Endothelial cell of umbilical vein (primary cell): ENCODE measurements around the gene CD300LD. TPM values are rescaled to one million over a fixed set of nuclear protein-coding genes. Genes with fewer than 3 reads are reported as not detected.

Source experiments
- BruUV-seq: library from RNA; stranded (reverse); fragments of 400-500 nt; replicated peaks from 2 replicates; lab custom pipeline; 2021; lab: Mats Ljungman, UMichigan
- CTCF ChIA-PET: fragments of 300-600, 350-600 bp; sonication (Branson Sonifier 250); formaldehyde crosslinking; loops from one replicate; lab custom pipeline; 2021; ENCODE audit warnings: antibody characterized with exemption, inconsistent platforms; lab: Charles Lee
- POLR2A ChIA-PET: fragments of 300-600, 350-600 bp; sonication (Branson Sonifier 250); formaldehyde crosslinking; loops from one replicate; lab custom pipeline; 2021; ENCODE audit warnings: antibody characterized with exemption, inconsistent platforms; lab: Charles Lee
- DNase-seq: peaks from one replicate; pipeline ENCODE4 v3.0.0-alpha.2; 2011; ENCODE audit warnings: low read depth, low spot score
- FAIRE-seq: peaks from 2 replicates; lab custom pipeline; 2011; peaks lifted over from hg19 to GRCh38; lab: Jason Lieb, UNC
- H2AFZ ChIP-seq: 2 replicates; pipeline ENCODE4 v1.6.0; 2012; ENCODE audit warnings: low read depth, low read length, control low read depth, inconsistent platforms
- H3K27ac ChIP-seq: 2 replicates; pipeline ENCODE4 v1.5.1; 2011; ENCODE audit warnings: low read depth, mild to moderate bottlenecking, control low read depth, low read length, moderate library complexity; ENCODE audit not compliant: insufficient read depth
- H3K27me3 ChIP-seq, 2 experiments: 2 replicates each; pipeline versions ENCODE4 v1.6.0 to v1.6.1; 2011; ENCODE audit warnings: low read length in 2 of 2, mixed read lengths in 1 of 2; ENCODE audit not compliant: control insufficient read depth in 2 of 2, insufficient read depth in 2 of 2
- H3K36me3 ChIP-seq, 2 experiments: 2 replicates in 1 of 2; 3 replicates in 1 of 2; pipeline ENCODE4 v1.5.1; 2011; ENCODE audit warnings: low read length in 2 of 2, mild to moderate bottlenecking in 1 of 2, moderate library complexity in 1 of 2; ENCODE audit not compliant: control insufficient read depth in 2 of 2, insufficient read depth in 2 of 2; ENCODE audit errors: extremely low read depth in 1 of 2
- H3K4me1 ChIP-seq: 3 replicates; pipeline ENCODE4 v1.5.1; 2011; ENCODE audit warnings: mild to moderate bottlenecking, low read length; ENCODE audit not compliant: control insufficient read depth, insufficient read depth; ENCODE audit errors: extremely low read depth
- H3K4me2 ChIP-seq: 2 replicates; pipeline ENCODE4 v1.6.1; 2011; ENCODE audit warnings: low read length, control low read depth, mixed read lengths; ENCODE audit not compliant: insufficient read depth
- H3K4me3 ChIP-seq, 3 experiments: fragments of 200-600 bp in 1 of 3; sonication (generic), shearing (Covaris generic) in 1 of 3; replicated peaks in 1 of 3; 2 replicates each; pipeline ENCODE4 v1.5.1; 2011 to 2016; ENCODE audit warnings: control low read depth in 3 of 3, low read length in 3 of 3, mild to moderate bottlenecking in 2 of 3, inconsistent platforms in 1 of 3, low read depth in 1 of 3, moderate library complexity in 1 of 3; ENCODE audit not compliant: insufficient read depth in 1 of 3
- H3K79me2 ChIP-seq: 2 replicates; pipeline ENCODE4 v1.6.0; 2012; ENCODE audit warnings: low read length, inconsistent platforms; ENCODE audit not compliant: control insufficient read depth, insufficient read depth
- H3K9ac ChIP-seq: replicated peaks from 2 replicates; pipeline ENCODE3; 2011; ENCODE audit warnings: low read length, control low read depth; ENCODE audit not compliant: insufficient read depth; ENCODE audit errors: extremely low read depth
- H3K9me1 ChIP-seq: replicated peaks from 3 replicates; pipeline ENCODE4 v1.6.0; 2011; ENCODE audit warnings: mild to moderate bottlenecking, low read length; ENCODE audit not compliant: control insufficient read depth, insufficient read depth; ENCODE audit errors: extremely low read depth
- H3K9me3 ChIP-seq: replicated peaks from 2 replicates; pipeline ENCODE4 v1.5.1; 2012; ENCODE audit warnings: low read length, inconsistent platforms; ENCODE audit not compliant: control insufficient read depth, insufficient read depth
- H4K20me1 ChIP-seq: replicated peaks from 2 replicates; pipeline ENCODE3; 2011; ENCODE audit warnings: mild to moderate bottlenecking, low read length; ENCODE audit not compliant: control insufficient read depth, insufficient read depth; ENCODE audit errors: extremely low read depth
- EZH2 ChIP-seq: IDR thresholded peaks from 2 replicates; pipeline ENCODE4 v1.6.1; 2012; ENCODE audit warnings: borderline replicate concordance, low read depth, mild to moderate bottlenecking, moderate library complexity, low read length, inconsistent platforms; ENCODE audit not compliant: severe bottlenecking
- FOS ChIP-seq: IDR thresholded peaks from 2 replicates; pipeline ENCODE4 v1.6.1; 2011; ENCODE audit warnings: mild to moderate bottlenecking, low read length, moderate library complexity, borderline replicate concordance; ENCODE audit not compliant: insufficient read depth
- GATA2 ChIP-seq: IDR thresholded peaks from 2 replicates; pipeline ENCODE4 v1.7.0; 2011; ENCODE audit warnings: low read depth, mild to moderate bottlenecking, moderate library complexity, mixed read lengths, low read length; ENCODE audit not compliant: insufficient read length, insufficient read depth
- JUN ChIP-seq: IDR thresholded peaks from 2 replicates; pipeline ENCODE4 v1.6.1; 2011; ENCODE audit warnings: borderline replicate concordance, low read depth; ENCODE audit not compliant: insufficient read length, insufficient read depth
- MYC ChIP-seq: IDR thresholded peaks from one replicate; pipeline ENCODE4 v1.6.1; 2011; ENCODE audit warnings: mild to moderate bottlenecking, low read depth, low read length
- POLR2A ChIP-seq: IDR thresholded peaks from 2 replicates; pipeline ENCODE4 v1.6.1; 2012; ENCODE audit warnings: low read depth, mild to moderate bottlenecking, control low read depth, low read length
- POLR2AphosphoS5 ChIP-seq: IDR thresholded peaks from 2 replicates; pipeline ENCODE4 v1.6.1; 2012; ENCODE audit warnings: low read depth, mild to moderate bottlenecking, control low read depth, low read length, moderate library complexity; ENCODE audit not compliant: insufficient read depth
- dilution Hi-C: fragments of 300-500 bp; cut with MboI; formaldehyde crosslinking; loops from one replicate; pipeline ENCODE4 v1.15.0; 2019; ENCODE audit warnings: low sequenced_read_pairs; ENCODE audit not compliant: extremely low pct_ligation_motif_present
- intact Hi-C: fragments of 100-400 bp; cut with micrococcal nuclease; formaldehyde crosslinking; loops from one replicate; pipeline ENCODE4 v1.10.0; 2022
- polyA plus RNA-seq, 4 experiments: library from polyadenylated mRNA; depleted of rRNA in 3 of 4; stranded (reverse) in 3 of 4; unstranded in 1 of 4; fragments of >200 nt; gene quantifications; 2 replicates each; pipeline versions ENCODE4 v1.2.1 to v1.2.3, GENCODE V29; 2011 to 2012; ENCODE audit warnings: missing spikeins in 1 of 4
- total RNA-seq: library from RNA; stranded (reverse); gene quantifications from 2 replicates; pipeline ENCODE4 v1.2.3, GENCODE V29; 2021
- TF ChIP-seq, protein P1 (sequence below), 2 donors: IDR thresholded peaks; 1 replicate in 1 of 2; 2 replicates in 1 of 2; pipeline ENCODE4 v1.5.1; 2011; ENCODE audit warnings: low read length in 2 of 2, mild to moderate bottlenecking in 2 of 2, moderate library complexity in 2 of 2, control low read depth in 1 of 2, inconsistent platforms in 1 of 2, low read depth in 1 of 2; ENCODE audit not compliant: insufficient read depth in 1 of 2; ENCODE audit errors: extremely low read depth in 1 of 2
- TF ChIP-seq, protein P2 (sequence below): IDR thresholded peaks from 2 replicates; pipeline ENCODE4 v1.6.1; 2011; ENCODE audit not compliant: insufficient read depth, insufficient read length

CD300LD gene
- total and polyA plus RNA-seq, 2 donors (not counting 3 experiments of a cell fraction or from before 2014, with no cell fraction given) = not detected

DNA sequence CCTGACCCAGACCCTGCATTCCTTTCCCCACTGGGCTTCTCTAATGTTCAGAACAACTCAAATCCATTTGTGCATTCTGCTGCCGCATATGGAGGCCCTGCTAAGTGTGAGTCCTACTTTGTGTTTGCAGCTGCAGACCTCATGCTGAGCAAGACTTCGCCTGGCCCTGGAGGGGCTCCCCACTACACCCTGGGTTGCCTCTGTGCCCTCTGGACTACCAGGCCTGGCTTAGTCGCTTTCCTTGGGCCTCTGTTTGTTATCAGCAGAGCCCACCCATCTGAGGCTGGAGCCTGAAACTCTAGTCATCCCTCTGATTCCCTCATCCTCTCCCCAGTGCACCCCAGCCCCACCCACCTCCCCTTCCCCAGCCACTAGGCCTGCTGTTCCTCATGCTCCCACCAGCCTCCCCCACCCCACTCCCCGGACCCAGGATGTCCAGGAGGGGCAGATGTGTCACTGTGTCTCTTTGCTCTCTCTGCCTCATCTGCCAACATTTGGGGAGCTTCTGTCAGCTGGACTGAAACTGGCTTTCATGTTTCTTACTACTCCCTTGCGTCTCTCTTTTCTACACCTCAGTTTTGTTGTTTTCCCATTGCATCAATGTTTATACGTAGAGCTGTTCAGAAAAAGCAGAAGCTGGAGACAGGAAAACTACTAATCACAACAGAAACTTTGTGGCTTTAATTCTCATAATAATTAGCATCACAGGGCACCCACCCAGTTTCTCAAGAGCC is 49.3 kb upstream of the CD300LD start:
- H2AFZ ChIP-seq = no peak overlapping the region
- no peak overlapping the region for H3K4me3 ChIP-seq
- H3K27ac ChIP-seq = no peak overlapping the region
- dilution Hi-C loops (no loop called here), intact Hi-C loops (no loop called here)
- no peak for FAIRE-seq
- no peaks in the 10 kb centered on the region for H3K79me2 ChIP-seq
- TF ChIP-seq GATA2 (no peak), MYC (no peak), JUN (no peak), POLR2A (no peak), FOS (no peak), EZH2 (no peak), POLR2AphosphoS5 (no peak)
- TF ChIP-seq, protein P1, sequence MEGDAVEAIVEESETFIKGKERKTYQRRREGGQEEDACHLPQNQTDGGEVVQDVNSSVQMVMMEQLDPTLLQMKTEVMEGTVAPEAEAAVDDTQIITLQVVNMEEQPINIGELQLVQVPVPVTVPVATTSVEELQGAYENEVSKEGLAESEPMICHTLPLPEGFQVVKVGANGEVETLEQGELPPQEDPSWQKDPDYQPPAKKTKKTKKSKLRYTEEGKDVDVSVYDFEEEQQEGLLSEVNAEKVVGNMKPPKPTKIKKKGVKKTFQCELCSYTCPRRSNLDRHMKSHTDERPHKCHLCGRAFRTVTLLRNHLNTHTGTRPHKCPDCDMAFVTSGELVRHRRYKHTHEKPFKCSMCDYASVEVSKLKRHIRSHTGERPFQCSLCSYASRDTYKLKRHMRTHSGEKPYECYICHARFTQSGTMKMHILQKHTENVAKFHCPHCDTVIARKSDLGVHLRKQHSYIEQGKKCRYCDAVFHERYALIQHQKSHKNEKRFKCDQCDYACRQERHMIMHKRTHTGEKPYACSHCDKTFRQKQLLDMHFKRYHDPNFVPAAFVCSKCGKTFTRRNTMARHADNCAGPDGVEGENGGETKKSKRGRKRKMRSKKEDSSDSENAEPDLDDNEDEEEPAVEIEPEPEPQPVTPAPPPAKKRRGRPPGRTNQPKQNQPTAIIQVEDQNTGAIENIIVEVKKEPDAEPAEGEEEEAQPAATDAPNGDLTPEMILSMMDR (IDR thresholded peaks at IDR 0.05; ENCODE audit: extremely low read depth in 1 of 2, insufficient read depth in 1 of 2, low read depth in 1 of 2, low read length in 2 of 2) = no peak
- TF ChIP-seq, protein P2, sequence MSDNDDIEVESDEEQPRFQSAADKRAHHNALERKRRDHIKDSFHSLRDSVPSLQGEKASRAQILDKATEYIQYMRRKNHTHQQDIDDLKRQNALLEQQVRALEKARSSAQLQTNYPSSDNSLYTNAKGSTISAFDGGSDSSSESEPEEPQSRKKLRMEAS = no peak
- no peaks in the 10 kb centered on the region for H3K4me1 ChIP-seq
- ChIA-PET POLR2A (no interaction called here), CTCF (no interaction called here)
- BruUV-seq = no TSS peak
- no peaks in the 10 kb centered on the region for H3K27me3 ChIP-seq
- no peak for DNase-seq
- H4K20me1 ChIP-seq = no peaks in the 10 kb centered on the region
- no peak overlapping the region for H3K4me2 ChIP-seq
- no peaks in the 10 kb centered on the region for H3K36me3 ChIP-seq
- no peaks in the 10 kb centered on the region for H3K9me3 ChIP-seq
- no peaks in the 10 kb centered on the region for H3K9me1 ChIP-seq
- H3K9ac ChIP-seq = no peak overlapping the region
